Mucosa of gallbladder (tissue), 1 donor: Measurements from ENCODE around the gene TMEM170A. TPM values are rescaled to one million over a fixed set of nuclear protein-coding genes. Genes with fewer than 3 reads are reported as not detected.
"Not testable (repeated sequence)": the region's sequence is repeated elsewhere in the genome, so short reads cannot be mapped to it uniquely, and the experiment has no call there.

ENCODE experiments used
- DNase-seq: peaks from one replicate; pipeline ENCODE4 v3.0.0-alpha.2; 2020; ENCODE audit warnings: low spot score
- total RNA-seq: library from RNA; stranded (reverse); gene quantifications from one replicate; pipeline ENCODE4 v1.2.1, GENCODE V29; 2021
- donor health status: DM: no; HTN: no; CAD: no.

TMEM170A gene
- total RNA-seq: 32.1 TPM

- DNase-seq: peak; percentile 99
Observed at GRCh38 chr16:75464122-75464918, at the start of gene TMEM170A. Gene TMEM170A (minus strand): TSS chr16:75464689. CDS start chr16:75464600, 89 bp downstream.

- peak; percentile 27 for DNase-seq
Observed at GRCh38 chr16:75506574-75506973, 42.1 kb upstream of the TMEM170A start.

GRCh38 chr16:75506107-75506506 is 41.6 kb upstream of the TMEM170A start:
- DNase-seq: no peak

DNA sequence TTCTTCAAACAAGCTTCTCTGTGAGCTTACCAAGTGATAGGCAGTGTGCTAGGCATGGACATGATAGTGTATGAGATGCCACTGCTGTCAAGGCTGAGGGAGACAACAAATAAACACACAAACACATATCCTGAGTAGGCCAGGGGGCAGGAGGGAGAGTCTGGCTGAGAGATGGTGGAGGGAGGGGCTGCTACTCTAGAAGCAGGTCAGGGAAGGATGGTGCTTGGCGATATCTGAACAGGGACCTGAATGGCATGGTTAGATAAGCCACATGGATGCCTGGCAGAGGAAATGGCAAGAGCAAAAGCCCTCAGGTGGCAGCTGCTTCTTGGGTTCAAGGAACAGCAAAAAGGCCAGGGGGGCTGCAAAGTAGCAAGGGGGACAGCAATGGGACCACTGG is 39.3 kb upstream of the TMEM170A start:
- no peak for DNase-seq

GRCh38 chr16:75502916-75503605 is 38.6 kb upstream of the TMEM170A start:
- DNase-seq: no peak

DNA sequence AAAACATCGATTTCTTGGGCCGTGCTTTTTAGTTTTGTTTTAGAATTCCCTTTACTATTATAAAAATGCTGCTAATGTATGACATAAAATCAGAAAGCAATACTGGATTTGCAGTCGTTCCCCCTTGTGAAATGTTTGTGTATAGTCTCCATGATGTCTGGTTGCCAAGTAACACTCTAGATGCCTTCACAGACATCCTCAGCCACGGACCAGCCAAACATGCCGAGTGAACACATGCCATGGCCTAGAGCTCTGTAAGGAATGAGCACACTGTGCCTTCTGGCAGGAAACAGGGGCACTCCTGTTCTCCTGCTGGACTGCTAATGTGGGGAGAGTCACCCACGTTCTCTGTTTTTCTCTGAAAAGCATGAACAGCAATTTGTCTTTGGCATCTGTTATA is 37.3 kb upstream of the TMEM170A start:
- DNase-seq: not testable (repeated sequence)

DNA sequence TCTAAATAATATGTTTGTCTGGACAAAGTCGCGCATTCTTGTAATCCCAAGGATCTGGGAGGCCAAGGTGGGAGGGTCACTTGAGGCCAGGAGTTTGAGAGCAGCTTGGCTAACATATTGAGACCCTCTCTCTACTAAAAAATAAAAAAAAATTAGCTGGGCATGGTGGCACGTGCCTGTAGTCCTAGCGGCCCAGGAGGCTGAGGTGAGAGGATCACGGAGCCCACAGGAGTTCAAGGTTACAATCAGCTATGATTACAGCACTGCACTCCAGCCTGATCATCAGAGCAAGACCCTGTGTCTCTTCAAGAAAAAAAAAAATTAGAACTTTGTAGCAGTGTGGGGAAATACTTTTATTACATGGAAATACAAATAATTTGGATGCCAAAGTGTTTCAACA is 36.9 kb upstream of the TMEM170A start:
- no peak for DNase-seq

DNA sequence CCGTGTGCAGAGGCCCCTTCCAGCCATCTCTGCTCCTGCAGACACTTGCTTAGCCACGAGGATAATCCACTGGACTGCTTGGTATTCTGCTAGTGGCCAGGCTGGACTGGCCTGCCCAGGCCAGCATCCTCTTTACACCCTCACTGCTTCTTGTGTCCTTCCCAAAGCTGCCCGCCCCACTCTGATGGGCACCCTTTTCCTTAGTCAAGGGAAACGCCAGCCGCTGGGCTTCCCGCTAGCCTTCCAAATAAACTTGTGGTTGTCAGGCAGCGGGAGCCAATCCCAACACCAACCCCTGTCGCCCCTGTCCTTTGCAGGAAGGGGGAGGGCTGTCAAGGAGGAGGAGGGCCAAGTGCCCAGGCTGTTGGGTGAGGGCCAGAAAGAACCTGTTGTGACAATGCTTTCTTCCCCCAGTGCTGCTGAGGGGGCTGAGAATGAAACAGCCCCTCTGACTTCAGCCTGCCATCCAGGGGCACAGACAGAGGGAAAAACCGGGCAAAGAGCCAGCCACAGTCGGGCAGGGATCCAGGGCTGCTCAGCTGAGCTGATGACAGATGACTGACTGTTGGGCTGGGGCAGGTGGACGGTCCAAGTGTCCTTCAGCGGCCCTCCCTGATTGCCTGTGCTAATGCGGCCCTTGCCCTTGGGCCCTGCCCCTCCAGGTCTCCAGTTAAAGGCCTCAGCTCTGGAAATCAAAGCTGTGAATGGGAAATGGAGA is 34.3 kb upstream of the TMEM170A start:
- peak; percentile 48 for DNase-seq

GRCh38 chr16:75497558-75497957 is 33.1 kb upstream of the TMEM170A start:
- DNase-seq: no peak

GRCh38 chr16:75495076-75495674 is 30.7 kb upstream of the TMEM170A start, which contains the start of gene CHST6:
Gene CHST6 (minus strand): TSS chr16:75495441. CDS start chr16:75479828, 15,613 bp downstream.
- DNase-seq: no peak

GRCh38 chr16:75494661-75495075 is 30.2 kb upstream of the TMEM170A start:
- DNase-seq: no peak

- no peak for DNase-seq
Observed at GRCh38 chr16:75494184-75494583, 29.7 kb upstream of the TMEM170A start.

DNA sequence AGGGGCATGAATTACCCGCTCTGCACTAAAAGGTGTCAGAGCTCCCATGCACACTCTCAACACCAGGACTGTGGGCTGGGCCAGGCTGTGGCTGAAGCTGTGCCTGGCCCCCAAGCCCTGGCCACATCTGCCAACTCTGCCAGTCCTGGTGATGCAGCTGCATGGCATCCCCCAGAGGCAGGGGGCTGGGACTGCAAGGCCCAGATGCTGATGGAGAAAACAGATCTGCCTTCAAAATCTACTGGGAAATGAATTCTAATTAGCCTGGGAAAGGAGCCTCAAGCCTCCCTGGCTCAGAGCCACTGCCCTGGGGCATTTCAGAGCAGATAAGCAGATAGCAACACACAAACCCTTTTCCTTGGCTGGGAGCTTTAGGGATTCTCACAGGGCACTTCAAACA is 27.4 kb upstream of the TMEM170A start:
- no peak for DNase-seq

DNA sequence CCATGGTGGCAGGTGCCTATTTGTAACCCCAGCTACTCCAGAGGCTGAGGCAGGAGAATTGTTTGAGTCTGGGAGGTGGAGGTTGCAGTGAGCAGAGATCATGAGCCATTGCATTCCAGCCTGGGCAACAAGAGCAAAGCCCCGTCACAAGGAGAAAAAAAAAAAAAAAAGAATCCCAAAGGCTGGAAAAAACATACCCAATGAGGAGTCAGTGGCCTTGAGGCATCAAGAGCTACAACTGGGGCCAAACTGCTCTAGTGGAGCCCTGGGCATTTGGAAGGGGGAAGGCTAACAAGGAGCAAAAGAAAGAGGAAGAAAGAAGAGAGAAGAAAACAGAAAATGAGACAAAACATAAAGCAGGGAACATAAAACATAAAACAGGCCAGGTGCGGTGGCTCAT is 23.8 kb upstream of the TMEM170A start:
- DNase-seq: no peak

DNA sequence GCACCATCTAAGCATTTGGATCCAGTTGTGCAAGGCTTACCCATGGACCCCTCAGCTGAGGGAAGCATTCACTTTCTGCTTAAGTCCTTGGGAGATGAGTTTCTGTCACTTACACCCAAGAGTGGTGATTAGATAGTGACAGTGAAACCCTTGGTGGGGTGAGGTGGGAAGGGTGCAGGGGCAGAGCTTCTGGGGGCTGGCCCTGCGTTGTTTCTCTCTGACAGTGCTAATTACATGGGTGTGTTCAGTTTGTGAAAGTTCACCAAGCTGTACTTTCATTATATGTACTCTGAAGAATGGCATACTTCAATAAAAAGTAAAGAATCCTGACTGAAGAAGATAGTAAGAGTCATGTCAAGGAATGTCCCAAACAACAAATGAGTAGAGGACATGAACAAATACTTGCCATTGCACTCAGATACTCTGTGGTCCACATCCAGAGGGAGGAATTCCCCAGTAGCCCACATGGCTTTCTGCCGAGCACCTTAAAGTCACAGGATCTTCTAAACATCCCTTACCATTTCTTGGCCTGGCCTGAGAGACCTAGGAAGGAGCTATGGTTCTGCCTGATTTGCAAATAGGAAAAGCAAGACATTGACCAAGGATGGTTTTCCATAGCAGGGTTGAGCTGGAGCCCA is 22.3 kb upstream of the TMEM170A start:
- DNase-seq: no peak

DNA sequence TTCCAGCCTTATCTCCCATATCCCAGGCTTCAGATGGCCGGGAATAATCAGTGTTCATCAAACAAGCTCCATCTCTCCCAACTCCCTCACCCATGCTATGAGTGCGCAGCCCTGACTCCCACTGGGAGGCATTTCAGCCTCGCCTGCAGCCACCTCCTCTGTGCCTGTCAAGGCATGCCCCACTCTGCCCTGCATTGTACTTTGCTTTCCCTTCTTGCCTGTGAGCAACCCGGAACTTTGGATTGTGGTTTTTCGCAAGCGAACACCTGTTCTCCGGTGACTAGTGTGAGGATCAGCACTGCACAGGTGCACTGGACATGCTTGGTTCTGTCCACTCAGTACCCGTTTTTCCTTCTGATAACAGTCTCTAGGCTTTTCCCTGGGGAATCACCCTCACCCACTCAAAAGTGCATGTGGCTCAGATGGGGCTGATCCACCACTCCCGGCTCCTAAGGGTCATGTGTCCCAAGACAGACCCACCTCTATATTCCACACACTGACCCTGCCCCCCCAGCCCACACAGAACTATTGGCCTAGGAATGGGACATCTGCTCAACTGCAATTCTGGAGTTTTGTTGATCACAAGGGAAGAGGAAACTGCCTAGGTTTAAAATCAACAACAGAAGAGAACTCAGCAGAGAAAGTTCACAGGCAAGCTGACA is 21.7 kb upstream of the TMEM170A start:
- DNase-seq: no peak

- DNase-seq: no peak
Observed at GRCh38 chr16:75485230-75486013, 20.9 kb upstream of the TMEM170A start.

DNA sequence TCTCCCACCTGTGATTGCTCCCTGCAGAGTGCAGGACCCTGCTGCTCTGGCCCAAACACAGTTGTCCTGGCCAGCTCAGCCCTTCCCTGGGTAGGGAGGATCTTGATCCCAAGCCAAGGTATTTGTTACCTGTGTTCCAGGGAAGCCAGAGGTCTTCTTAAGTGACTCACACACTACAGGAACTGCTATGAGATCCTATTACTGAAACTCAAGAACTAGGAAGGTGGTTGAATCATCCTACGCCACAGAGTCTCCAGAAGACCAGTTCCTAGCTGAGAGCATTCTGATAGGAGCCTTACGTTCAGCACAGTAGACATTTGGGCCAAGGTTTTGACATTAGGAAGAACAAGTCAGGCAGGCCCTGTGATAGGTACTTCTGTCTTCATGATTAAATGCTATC is 18.7 kb upstream of the TMEM170A start:
- DNase-seq: peak; percentile 23

- no peak for DNase-seq
Observed at GRCh38 chr16:75482434-75483205, 18.1 kb upstream of the TMEM170A start.
